B cell (primary cell): ENCODE data around the gene TNFAIP8L1. TPM values are rescaled to one million over a fixed set of nuclear protein-coding genes. Genes with fewer than 3 reads are reported as not detected.

Source experiments
- ATAC-seq: fragments of 200-7000 bp; cut with Tn5 transposase; one replicate; pipeline ENCODE4 v1.10.0; 2021; ENCODE audit warnings: low read depth, mild to moderate bottlenecking, moderate number of reproducible peaks, moderate library complexity
- CTCF ChIA-PET: fragments of 350-600 bp; sonication (Branson Sonifier 250); formaldehyde crosslinking; loops from one replicate; lab custom pipeline; 2021; ENCODE audit warnings: antibody characterized with exemption, inconsistent platforms; lab: Charles Lee
- POLR2A ChIA-PET: fragments of 350-600 bp; sonication (Branson Sonifier 250); formaldehyde crosslinking; loops from one replicate; lab custom pipeline; 2021; ENCODE audit warnings: antibody characterized with exemption; lab: Charles Lee
- DNase-seq: peaks from one replicate; pipeline ENCODE4 v3.0.0; 2013
- H2AFZ ChIP-seq: 2 replicates; pipeline ENCODE4 v1.6.1; 2012; ENCODE audit warnings: mild to moderate bottlenecking, low read depth, low read length; ENCODE audit not compliant: insufficient read depth, poor library complexity, severe bottlenecking
- H3K27ac ChIP-seq, 2 donors: 1 replicate in 1 of 2; 2 replicates in 1 of 2; pipeline ENCODE4 v1.5.1; 2012 to 2013; ENCODE audit warnings: low read length in 2 of 2, mild to moderate bottlenecking in 2 of 2, moderate library complexity in 1 of 2
- H3K27me3 ChIP-seq, 4 experiments: fragments of 200-600 bp in 1 of 4; sonication (generic) in 1 of 4; replicated peaks in 1 of 4; 1 replicate in 2 of 4; 2 replicates in 2 of 4; pipeline versions ENCODE4 v1.6.1 to v1.7.0; 2013 to 2016; ENCODE audit warnings: low read length in 3 of 4, mild to moderate bottlenecking in 2 of 4, mixed read lengths in 1 of 4, moderate library complexity in 1 of 4; ENCODE audit not compliant: insufficient read depth in 4 of 4, control insufficient read depth in 3 of 4; ENCODE audit errors: control extremely low read depth in 1 of 4
- H3K36me3 ChIP-seq, 2 experiments: replicated peaks in 1 of 2; 1 replicate in 1 of 2; 2 replicates in 1 of 2; pipeline versions ENCODE4 v1.6.1 to v1.7.1; 2013; ENCODE audit warnings: low read length in 1 of 2; ENCODE audit not compliant: insufficient read depth in 2 of 2, control insufficient read depth in 1 of 2; ENCODE audit errors: control extremely low read depth in 1 of 2, extremely low read depth in 1 of 2
- H3K4me1 ChIP-seq, 2 donors: fragments of 200-600 bp in 1 of 2; sonication (generic) in 1 of 2; 1 replicate in 1 of 2; 2 replicates in 1 of 2; pipeline versions ENCODE4 v1.5.1 to v1.6.1; 2013 to 2017; ENCODE audit warnings: low read length in 2 of 2; ENCODE audit not compliant: control insufficient read depth in 2 of 2, insufficient read depth in 2 of 2
- H3K4me2 ChIP-seq: replicated peaks from 2 replicates; pipeline ENCODE3; 2012; ENCODE audit warnings: mild to moderate bottlenecking, low read depth, low read length; ENCODE audit not compliant: poor library complexity, severe bottlenecking
- H3K4me3 ChIP-seq, 5 experiments: fragments of 200-600 bp in 1 of 5; sonication (generic) in 1 of 5; 1 replicate in 3 of 5; 2 replicates in 2 of 5; pipeline versions ENCODE4 v1.5.1 to v1.7.0; 2011 to 2016; ENCODE audit warnings: low read length in 4 of 5, mild to moderate bottlenecking in 4 of 5, low read depth in 2 of 5, control low read depth in 1 of 5, moderate library complexity in 1 of 5; ENCODE audit not compliant: insufficient read depth in 1 of 5; ENCODE audit errors: control extremely low read depth in 1 of 5, extremely low read depth in 1 of 5
- H3K79me2 ChIP-seq: fragments of 200-600 bp; sonication (generic); one replicate; pipeline ENCODE4 v1.6.0; 2016; ENCODE audit warnings: low read length; ENCODE audit not compliant: control insufficient read depth, insufficient read depth
- H3K9ac ChIP-seq: fragments of 200-600 bp; sonication (generic); 2 replicates; pipeline ENCODE4 v1.6.1; 2017; ENCODE audit warnings: mild to moderate bottlenecking, low read length, moderate library complexity
- H3K9me3 ChIP-seq, 3 donors: one replicate each; pipeline versions ENCODE4 v1.6.1 to v1.7.1; 2013; ENCODE audit warnings: low read length in 2 of 3; ENCODE audit not compliant: control insufficient read depth in 2 of 3, insufficient read depth in 1 of 3; ENCODE audit errors: control extremely low read depth in 1 of 3
- H4K20me1 ChIP-seq: 2 replicates; pipeline ENCODE4 v1.6.0; 2012; ENCODE audit warnings: mild to moderate bottlenecking, low read length; ENCODE audit not compliant: insufficient read depth, control insufficient read depth, poor library complexity, severe bottlenecking
- H3K27ac Mint-ChIP-seq: one replicate; pipeline ENCODE4 v1.8.0; 2021; ENCODE audit warnings: mixed read lengths
- H3K27me3 Mint-ChIP-seq: one replicate; pipeline ENCODE4 v1.8.0; 2021; ENCODE audit warnings: mixed read lengths
- H3K4me1 Mint-ChIP-seq: one replicate; pipeline ENCODE4 v1.8.0; 2021; ENCODE audit warnings: mixed read lengths
- H3K4me3 Mint-ChIP-seq: one replicate; pipeline ENCODE4 v1.8.0; 2021; ENCODE audit warnings: mixed read lengths
- H3K9me3 Mint-ChIP-seq: one replicate; pipeline ENCODE4 v1.8.0; 2022; ENCODE audit warnings: mixed read lengths; ENCODE audit not compliant: insufficient read depth
- CTCF ChIP-seq: fragments of 200-600 bp; IDR thresholded peaks from one replicate; pipeline ENCODE4 v1.8.0; 2022; ENCODE audit warnings: antibody characterized with exemption, mild to moderate bottlenecking
- EZH2 ChIP-seq: IDR thresholded peaks from 2 replicates; pipeline ENCODE4 v1.6.1; 2012; ENCODE audit warnings: borderline replicate concordance, low read depth, mild to moderate bottlenecking, moderate library complexity, low read length; ENCODE audit not compliant: insufficient read depth, poor library complexity, severe bottlenecking
- WGBS: methylation state at CpG from one replicate; pipeline ENCODE4 v1.1.5; 2013; ENCODE audit warnings: missing lambda C conversion rate; ENCODE audit not compliant: insufficient coverage; 5-methylcytosine and 5-hydroxymethylcytosine counted together
- intact Hi-C: fragments of 100-400 bp; cut with micrococcal nuclease; formaldehyde crosslinking; loops from one replicate; pipeline ENCODE4 v1.10.0; 2022
- polyA plus RNA-seq: library from polyadenylated mRNA; depleted of rRNA; stranded (reverse); fragments of >200 nt; gene quantifications from 2 replicates; pipeline ENCODE4 v1.2.3, GENCODE V29; 2012
- total RNA-seq, 2 donors: library from RNA; stranded (reverse); fragments of 120-200 nt in 1 of 2; gene quantifications; 1 replicate in 1 of 2; 2 replicates in 1 of 2; pipeline versions ENCODE4 v1.2.3 to v1.2.4, GENCODE V29; 2013 to 2022

Gene TNFAIP8L1
- total and polyA plus RNA-seq, 2 donors (not counting 1 experiment from before 2014, with no cell fraction given), result 9.1 to 20.9 TPM

- H4K20me1 ChIP-seq, result peaks cover 20% of the 10 kb centered on the region
- Mint-ChIP-seq H3K4me3 (peak overlapping the region; percentile 68), H3K9me3 (no peaks in the 10 kb centered on the region), H3K27ac (no peak overlapping the region), H3K4me1 (peaks cover 38% of the 10 kb centered on the region), H3K27me3 (no peaks in the 10 kb centered on the region)
- no peaks in the 10 kb centered on the region for H3K36me3 ChIP-seq
- H3K79me2 ChIP-seq, result peaks cover 64% of the 10 kb centered on the region
- TF ChIP-seq CTCF (no peak), EZH2 (no peak)
- no peak overlapping the region for H3K4me3 ChIP-seq
- H3K4me1 ChIP-seq, result peaks cover 34 to 65% of the 10 kb centered on the region in 2 donors
- no peaks in the 10 kb centered on the region for H3K27me3 ChIP-seq
- H3K4me2 ChIP-seq, result peak overlapping the region; percentile 93
- CTCF ChIA-PET, result no interaction called here
- WGBS, result 90% methylated on average over 14 of the region's 14 CpGs
- H3K27ac ChIP-seq, result no peak overlapping the region
- no peak overlapping the region for H2AFZ ChIP-seq
- DNase-seq (no peak), ATAC-seq (no peak)
- no peak overlapping the region for H3K9ac ChIP-seq
- POLR2A ChIA-PET, result no interaction called here
- intact Hi-C loops, result no loop called here
- peaks cover 0 to 4% (median 0%) of the 10 kb centered on the region in 3 donors for H3K9me3 ChIP-seq
These were observed 1.8 kb downstream of the TNFAIP8L1 start for GRCh38 chr19:4641132-4641531.

GRCh38 chr19:4642625-4643024 lies 3.3 kb downstream of the TNFAIP8L1 start:
- Histone ChIP-seq H3K27ac (no peak overlapping the region), H3K9me3 (peaks cover 0 to 4% (median 0%) of the 10 kb centered on the region in 3 donors), H3K79me2 (peaks cover 73% of the 10 kb centered on the region), H2AFZ (no peak overlapping the region), H3K4me1 (peaks cover 29 to 52% of the 10 kb centered on the region in 2 donors), H3K4me3 (no peak overlapping the region), H4K20me1 (peaks cover 21% of the 10 kb centered on the region), H3K36me3 (no peaks in the 10 kb centered on the region), H3K4me2 (peak overlapping the region; percentile 35), H3K27me3 (no peaks in the 10 kb centered on the region), H3K9ac (no peak overlapping the region)
- Mint-ChIP-seq H3K4me3 (peak overlapping the region; percentile 16), H3K4me1 (peaks cover 32% of the 10 kb centered on the region), H3K27me3 (no peaks in the 10 kb centered on the region), H3K9me3 (no peaks in the 10 kb centered on the region), H3K27ac (peak overlapping the region; percentile 20)
- POLR2A ChIA-PET, result interaction anchor here (0.6 kb wide), 1 partner anchor 855 kb away, joined by 3 read pairs; no protein-coding TSS in a partner anchor
- CTCF ChIA-PET, result interaction anchor here (1.2 kb wide), 1 partner anchor 9 kb away, joined by 3 read pairs; no protein-coding TSS in a partner anchor
- intact Hi-C loops, result no loop called here
- TF ChIP-seq CTCF (no peak), EZH2 (no peak)
- ATAC-seq (no peak), DNase-seq (no peak)
- 100% methylated on average over 5 of the region's 6 CpGs for WGBS
